Suppressor macrophage treated with lipopolysaccharide for 1 hour (primary cell): ENCODE results near the gene RUSC2.
"Not testable (repeated sequence)": the region's sequence is repeated elsewhere in the genome, so short reads cannot be mapped to it uniquely, and the experiment has no call there.

Source experiments
- DNase-seq, 3 donors: peaks; one replicate each; pipeline ENCODE4 v3.0.0-alpha.2; 2020 to 2022

Gene RUSC2

GRCh38 chr9:35498245-35498644 is 8.3 kb downstream of the RUSC2 start:
- DNase-seq: not testable (repeated sequence)

GRCh38 chr9:35499029-35499700 is 9.3 kb downstream of the RUSC2 start:
- no peak for DNase-seq

GRCh38 chr9:35499701-35500030 is 9.8 kb downstream of the RUSC2 start:
- DNase-seq: no peak

GRCh38 chr9:35500130-35500748 is 10.3 kb downstream of the RUSC2 start:
- no peak for DNase-seq

GRCh38 chr9:35501946-35502345 is 12.0 kb downstream of the RUSC2 start:
- DNase-seq: no peak

- DNase-seq: no peak
Measured at GRCh38 chr9:35506359-35506758, 16.4 kb downstream of the RUSC2 start.

GRCh38 chr9:35508069-35508468 is 18.2 kb downstream of the RUSC2 start:
- DNase-seq: no peak

- DNase-seq: no peak
Measured at GRCh38 chr9:35510383-35510753, 20.5 kb downstream of the RUSC2 start.

- no peak for DNase-seq
Measured at GRCh38 chr9:35510754-35511428, 21.0 kb downstream of the RUSC2 start.

GRCh38 chr9:35511453-35511852 is 21.5 kb downstream of the RUSC2 start:
- no peak for DNase-seq

- DNase-seq: no peak
Measured at GRCh38 chr9:35515766-35516165, 25.9 kb downstream of the RUSC2 start.

- no peak for DNase-seq
Measured at GRCh38 chr9:35516479-35516878, 26.6 kb downstream of the RUSC2 start.

GRCh38 chr9:35517131-35517530 is 27.2 kb downstream of the RUSC2 start:
- DNase-seq: no peak

- DNase-seq: no peak
Measured at GRCh38 chr9:35517552-35518224, 27.8 kb downstream of the RUSC2 start.

- DNase-seq: no peak
Measured at GRCh38 chr9:35518225-35518821, 28.4 kb downstream of the RUSC2 start.

- DNase-seq: peak in 1 of 3 donors; percentile 28
Measured at GRCh38 chr9:35518981-35519679, 29.2 kb downstream of the RUSC2 start.

- DNase-seq: peak; percentile 28 to 63 (median 59)
Measured at GRCh38 chr9:35519692-35520363, 29.9 kb downstream of the RUSC2 start.

GRCh38 chr9:35520364-35520710 is 30.4 kb downstream of the RUSC2 start:
- DNase-seq: no peak

- no peak for DNase-seq
Measured at GRCh38 chr9:35521708-35522107, 31.8 kb downstream of the RUSC2 start.

- no peak for DNase-seq
Measured at GRCh38 chr9:35522187-35522586, 32.3 kb downstream of the RUSC2 start.

GRCh38 chr9:35522700-35523099 is 32.8 kb downstream of the RUSC2 start:
- no peak for DNase-seq

- DNase-seq: not testable (repeated sequence)
Measured at GRCh38 chr9:35523556-35523955, 33.6 kb downstream of the RUSC2 start.
